ENCODE data around the gene PABPC5.

- no peak for TF ChIP-seq CTCF (IDR thresholded peaks at IDR 0.05)
- TF ChIP-seq POLR2A (IDR thresholded peaks at IDR 0.05) = no peak
Observed at GRCh38 chrX:91435395-91435794, 756 bp downstream of the PABPC5 start.
